ENCODE results near the gene NEURL1B.

Gene NEURL1B

DNA sequence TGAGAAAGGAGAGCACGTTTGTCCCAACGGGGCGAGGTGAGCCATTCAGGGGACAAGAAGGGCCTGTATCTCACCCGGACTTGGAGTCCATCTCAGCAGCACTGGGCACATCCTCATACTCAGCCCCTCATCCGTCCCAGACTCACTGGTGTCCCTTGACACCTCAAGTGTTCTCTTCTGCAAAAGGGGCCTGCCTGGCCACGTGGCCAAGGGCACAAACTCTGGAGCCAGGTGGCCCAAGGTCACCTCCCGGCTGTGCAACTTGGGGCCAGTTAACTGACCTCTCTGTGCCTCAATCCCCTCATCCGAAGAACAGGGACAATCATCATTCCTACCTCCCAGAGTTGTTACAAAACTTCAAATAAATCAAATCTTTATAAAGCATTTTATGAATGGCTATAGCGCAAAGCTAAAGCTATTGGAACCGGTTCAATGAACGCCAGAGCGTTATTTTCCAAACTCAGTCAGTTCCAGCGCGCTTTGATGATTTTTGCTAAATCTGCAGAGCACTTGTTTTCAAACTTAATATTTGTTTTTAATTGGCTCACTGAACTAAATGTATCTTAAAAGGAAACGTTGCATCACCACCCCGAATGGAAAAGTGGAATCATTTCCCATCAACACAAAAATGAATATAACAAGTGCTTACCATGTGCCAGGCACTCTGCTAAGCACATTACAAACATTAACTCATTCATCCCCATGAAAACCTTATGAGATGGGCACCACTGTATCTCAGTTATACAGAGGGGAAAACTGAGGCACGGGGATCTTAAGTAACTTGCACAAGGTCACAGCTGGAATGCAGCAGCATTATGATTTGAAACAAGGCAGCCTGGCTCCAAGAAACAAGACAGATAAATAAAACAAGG is 80.6 kb downstream of the NEURL1B start:
- DNase-seq (ENCODE audit: extremely low spot score) = no peak
- ChIA-PET POLR2A (no interaction called here), CTCF (interaction anchor here (1.6 kb wide), 1 partner anchor 9 kb away, joined by 4 read pairs; no protein-coding TSS in a partner anchor)
- TF ChIP-seq, protein P1, sequence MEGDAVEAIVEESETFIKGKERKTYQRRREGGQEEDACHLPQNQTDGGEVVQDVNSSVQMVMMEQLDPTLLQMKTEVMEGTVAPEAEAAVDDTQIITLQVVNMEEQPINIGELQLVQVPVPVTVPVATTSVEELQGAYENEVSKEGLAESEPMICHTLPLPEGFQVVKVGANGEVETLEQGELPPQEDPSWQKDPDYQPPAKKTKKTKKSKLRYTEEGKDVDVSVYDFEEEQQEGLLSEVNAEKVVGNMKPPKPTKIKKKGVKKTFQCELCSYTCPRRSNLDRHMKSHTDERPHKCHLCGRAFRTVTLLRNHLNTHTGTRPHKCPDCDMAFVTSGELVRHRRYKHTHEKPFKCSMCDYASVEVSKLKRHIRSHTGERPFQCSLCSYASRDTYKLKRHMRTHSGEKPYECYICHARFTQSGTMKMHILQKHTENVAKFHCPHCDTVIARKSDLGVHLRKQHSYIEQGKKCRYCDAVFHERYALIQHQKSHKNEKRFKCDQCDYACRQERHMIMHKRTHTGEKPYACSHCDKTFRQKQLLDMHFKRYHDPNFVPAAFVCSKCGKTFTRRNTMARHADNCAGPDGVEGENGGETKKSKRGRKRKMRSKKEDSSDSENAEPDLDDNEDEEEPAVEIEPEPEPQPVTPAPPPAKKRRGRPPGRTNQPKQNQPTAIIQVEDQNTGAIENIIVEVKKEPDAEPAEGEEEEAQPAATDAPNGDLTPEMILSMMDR (IDR thresholded peaks at IDR 0.05; ENCODE audit: control extremely low read depth, extremely low read depth, low read depth, missing control alignments) = no peak

GRCh38 chr5:172722327-172722815 is 81.3 kb downstream of the NEURL1B start:
- ChIA-PET CTCF (interaction anchor here (1.6 to 3.5 kb wide), 2 partner anchors 8 to 10 kb away, joined by 4 to 43 read pairs; no protein-coding TSS in a partner anchor), POLR2A (no interaction called here)
- TF ChIP-seq, protein P1 (IDR thresholded peaks at IDR 0.05; ENCODE audit: control extremely low read depth, extremely low read depth, low read depth, missing control alignments) = no peak
- DNase-seq (ENCODE audit: extremely low spot score) = no peak

GRCh38 chr5:172723508-172723907 is 82.4 kb downstream of the NEURL1B start:
- no peak for DNase-seq (ENCODE audit: extremely low spot score)
- TF ChIP-seq, protein P1 (IDR thresholded peaks at IDR 0.05; ENCODE audit: control extremely low read depth, extremely low read depth, low read depth, missing control alignments) = no peak
- ChIA-PET POLR2A (no interaction called here), CTCF (interaction anchor here (1.3 to 3.5 kb wide), 4 partner anchors 9 to 26 kb away, joined by 3 to 43 read pairs (median 4); no protein-coding TSS in a partner anchor)

DNA sequence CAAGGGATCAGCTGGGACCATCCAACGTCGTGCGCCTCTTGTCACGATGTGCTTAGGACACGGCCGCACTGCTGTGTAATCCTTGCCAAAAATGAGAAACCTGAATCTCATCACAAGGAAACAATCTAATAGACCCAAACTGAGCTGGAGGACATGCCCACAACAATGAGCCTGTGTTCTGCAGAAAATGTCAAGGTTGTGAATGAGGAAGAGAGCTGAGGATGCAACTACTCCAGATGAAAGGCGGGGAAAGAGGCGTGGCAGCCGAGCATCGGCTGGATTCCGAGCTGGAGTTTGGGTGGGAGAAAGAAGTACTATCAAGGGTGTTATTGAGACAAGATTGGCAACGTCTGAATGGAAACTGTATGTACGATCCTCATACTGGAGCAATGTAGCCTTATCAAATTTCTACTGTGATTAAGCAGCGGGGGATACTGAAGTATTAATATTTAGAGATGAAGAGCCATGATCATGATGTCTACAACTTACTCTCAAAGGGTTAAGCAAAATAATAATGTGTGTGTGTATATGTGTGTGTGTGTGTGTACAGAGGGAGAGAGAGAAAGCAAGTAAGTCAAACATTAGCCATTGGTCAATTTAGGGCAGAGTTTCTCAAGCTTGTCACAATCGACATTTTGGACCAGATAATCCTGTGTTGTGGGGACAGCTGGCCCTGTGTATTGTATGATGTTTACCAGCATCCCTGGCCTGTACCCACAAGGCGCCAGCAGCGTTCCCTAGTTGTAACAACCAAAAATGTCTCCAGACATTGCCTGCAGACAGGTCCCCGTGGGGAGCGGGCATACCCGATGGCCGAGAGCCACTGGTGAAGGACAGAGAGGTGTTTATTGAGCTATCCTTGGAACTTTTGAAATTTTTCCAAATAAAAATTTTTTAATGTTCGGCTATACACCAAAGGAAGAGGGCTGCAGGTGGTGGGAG is 83.5 kb downstream of the NEURL1B start:
- POLR2A ChIA-PET = no interaction called here
- CTCF ChIA-PET = interaction anchor here (0.7 to 3.5 kb wide), 8 partner anchors 8 to 209 kb away, joined by 3 to 43 read pairs (median 4); no protein-coding TSS in a partner anchor
- TF ChIP-seq, protein P1 (IDR thresholded peaks at IDR 0.05; ENCODE audit: control extremely low read depth, extremely low read depth, low read depth, missing control alignments) = no peak
- DNase-seq (ENCODE audit: extremely low spot score) = no peak

DNA sequence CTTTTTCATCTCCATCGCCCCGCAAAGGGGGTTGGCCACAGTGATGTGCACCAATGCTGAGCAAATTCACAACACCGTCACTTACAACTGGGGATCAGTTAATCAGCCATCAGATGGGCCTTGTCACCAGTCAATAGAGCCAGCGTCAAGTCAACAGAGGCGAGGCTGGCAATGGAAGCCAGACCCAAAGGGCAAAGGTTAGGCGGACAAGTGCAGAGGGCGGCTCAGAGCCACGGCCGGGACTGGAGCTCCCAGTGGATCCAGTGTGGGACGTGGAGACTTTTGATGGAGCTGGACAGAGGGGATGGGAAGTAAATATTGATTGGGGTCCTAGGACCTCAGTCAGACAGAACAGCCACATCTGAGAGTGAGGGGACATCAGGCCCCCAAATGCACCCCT is 84.2 kb downstream of the NEURL1B start:
- DNase-seq (ENCODE audit: extremely low spot score) = no peak
- POLR2A ChIA-PET = no interaction called here
- CTCF ChIA-PET = interaction anchor here (0.7 to 3.5 kb wide), 5 partner anchors 9 to 208 kb away, joined by 3 to 43 read pairs (median 4); no protein-coding TSS in a partner anchor

More for the DNA sequence above, 84.2 kb downstream of the NEURL1B start:
- TF ChIP-seq, protein P1 (IDR thresholded peaks at IDR 0.05; ENCODE audit: control extremely low read depth, extremely low read depth, low read depth, missing control alignments) = no peak
